ENCODE measurements around the gene WDFY4.

WDFY4 gene

GRCh38 chr10:48932831-48933664, 248.4 kb downstream of the WDFY4 start:
- no peak for ATAC-seq
- no peak for TF ChIP-seq TOX (CRISPR knock-in tag; IDR thresholded peaks at IDR 0.05; ENCODE audit: borderline replicate concordance)
- no peak for TF ChIP-seq ZNF565 (CRISPR knock-in tag; conservative IDR thresholded peaks at IDR 0.05; ENCODE audit: low read depth)
- TF ChIP-seq SNAI2 (CRISPR knock-in tag; IDR thresholded peaks at IDR 0.05), result no peak
- TF ChIP-seq ZNF70 (CRISPR knock-in tag; IDR thresholded peaks at IDR 0.05), result no peak
- TF ChIP-seq CREB5 (CRISPR knock-in tag; IDR thresholded peaks at IDR 0.05; ENCODE audit: low read depth), result no peak
- no peak for TF ChIP-seq POU6F1 (CRISPR knock-in tag; IDR thresholded peaks at IDR 0.05; ENCODE audit: borderline replicate concordance, low read depth)
- TF ChIP-seq ARNTL (CRISPR knock-in tag; IDR thresholded peaks at IDR 0.05; ENCODE audit: borderline replicate concordance, low read depth), result no peak
- no peak for TF ChIP-seq PPARA (CRISPR knock-in tag; IDR thresholded peaks at IDR 0.05; ENCODE audit: borderline replicate concordance)
- TF ChIP-seq OSR1 (CRISPR knock-in tag; IDR thresholded peaks at IDR 0.05), result no peak

- TF ChIP-seq GLIS3 (CRISPR knock-in tag; IDR thresholded peaks at IDR 0.05) (no peak), RARB (CRISPR knock-in tag; IDR thresholded peaks at IDR 0.05) (no peak), PATZ1 (CRISPR knock-in tag; IDR thresholded peaks at IDR 0.05; ENCODE audit: borderline replicate concordance) (no peak), BACH2 (CRISPR knock-in tag; IDR thresholded peaks at IDR 0.05; ENCODE audit: borderline replicate concordance) (no peak), ZNF8 (CRISPR knock-in tag; IDR thresholded peaks at IDR 0.05) (no peak), ESRRG (CRISPR knock-in tag; IDR thresholded peaks at IDR 0.05) (no peak), OSR1 (CRISPR knock-in tag; IDR thresholded peaks at IDR 0.05) (no peak), ZNF565 (CRISPR knock-in tag; conservative IDR thresholded peaks at IDR 0.05; ENCODE audit: low read depth) (no peak), CSDC2 (CRISPR knock-in tag; IDR thresholded peaks at IDR 0.05) (no peak), TSHZ2 (CRISPR knock-in tag; IDR thresholded peaks at IDR 0.05) (no peak), PPARA (CRISPR knock-in tag; IDR thresholded peaks at IDR 0.05; ENCODE audit: borderline replicate concordance) (no peak)
- no peak for ATAC-seq
Observed at GRCh38 chr10:48934672-48935501, 250.2 kb downstream of the WDFY4 start.

- no peak for TF ChIP-seq OSR1 (CRISPR knock-in tag; IDR thresholded peaks at IDR 0.05)
- no peak for TF ChIP-seq ESRRG (CRISPR knock-in tag; IDR thresholded peaks at IDR 0.05)
- TF ChIP-seq PATZ1 (CRISPR knock-in tag; IDR thresholded peaks at IDR 0.05; ENCODE audit: borderline replicate concordance), result no peak
- TF ChIP-seq ARNTL (CRISPR knock-in tag; IDR thresholded peaks at IDR 0.05; ENCODE audit: borderline replicate concordance, low read depth), result no peak
- TF ChIP-seq ZNF8 (CRISPR knock-in tag; IDR thresholded peaks at IDR 0.05), result no peak
- TF ChIP-seq PPARA (CRISPR knock-in tag; IDR thresholded peaks at IDR 0.05; ENCODE audit: borderline replicate concordance), result no peak
- TF ChIP-seq ZFP30 (CRISPR knock-in tag; IDR thresholded peaks at IDR 0.05), result no peak
- TF ChIP-seq CSDC2 (CRISPR knock-in tag; IDR thresholded peaks at IDR 0.05), result no peak
- TF ChIP-seq CREB5 (CRISPR knock-in tag; IDR thresholded peaks at IDR 0.05; ENCODE audit: low read depth), result no peak
- ATAC-seq, result no peak
Observed at GRCh38 chr10:48935577-48935976, 250.9 kb downstream of the WDFY4 start.
